ENCODE data around the gene VPREB3.

Gene VPREB3

DNA sequence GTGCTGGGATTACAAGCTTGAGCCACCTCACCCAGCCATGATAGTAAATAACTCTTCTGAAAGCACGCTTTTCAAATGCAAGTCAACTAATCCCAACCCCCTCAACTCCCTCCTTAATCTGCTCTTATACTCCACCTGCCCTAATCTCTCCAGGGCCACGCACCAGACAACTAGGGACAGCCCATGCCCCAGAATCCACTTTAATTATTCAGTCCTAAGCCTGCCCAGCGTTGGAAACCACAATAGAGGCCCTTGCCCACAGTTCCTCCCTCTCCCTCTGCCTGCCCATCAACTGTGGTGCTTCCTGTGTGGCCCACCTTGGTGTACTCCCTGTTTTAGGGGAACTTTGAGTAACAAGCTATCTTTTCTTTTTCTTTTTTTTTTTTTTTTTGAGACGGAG, 2.7 kb upstream of the VPREB3 start:
- DNase-seq (ENCODE audit: low read depth), result no peak
- no peak overlapping the region for H3K4me3 ChIP-seq (ENCODE audit: low read depth, low read length)
- TF ChIP-seq, protein P1, sequence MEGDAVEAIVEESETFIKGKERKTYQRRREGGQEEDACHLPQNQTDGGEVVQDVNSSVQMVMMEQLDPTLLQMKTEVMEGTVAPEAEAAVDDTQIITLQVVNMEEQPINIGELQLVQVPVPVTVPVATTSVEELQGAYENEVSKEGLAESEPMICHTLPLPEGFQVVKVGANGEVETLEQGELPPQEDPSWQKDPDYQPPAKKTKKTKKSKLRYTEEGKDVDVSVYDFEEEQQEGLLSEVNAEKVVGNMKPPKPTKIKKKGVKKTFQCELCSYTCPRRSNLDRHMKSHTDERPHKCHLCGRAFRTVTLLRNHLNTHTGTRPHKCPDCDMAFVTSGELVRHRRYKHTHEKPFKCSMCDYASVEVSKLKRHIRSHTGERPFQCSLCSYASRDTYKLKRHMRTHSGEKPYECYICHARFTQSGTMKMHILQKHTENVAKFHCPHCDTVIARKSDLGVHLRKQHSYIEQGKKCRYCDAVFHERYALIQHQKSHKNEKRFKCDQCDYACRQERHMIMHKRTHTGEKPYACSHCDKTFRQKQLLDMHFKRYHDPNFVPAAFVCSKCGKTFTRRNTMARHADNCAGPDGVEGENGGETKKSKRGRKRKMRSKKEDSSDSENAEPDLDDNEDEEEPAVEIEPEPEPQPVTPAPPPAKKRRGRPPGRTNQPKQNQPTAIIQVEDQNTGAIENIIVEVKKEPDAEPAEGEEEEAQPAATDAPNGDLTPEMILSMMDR (IDR thresholded peaks at IDR 0.05; ENCODE audit: insufficient read depth, low read depth, low read length, missing control alignments), result no peak

DNA sequence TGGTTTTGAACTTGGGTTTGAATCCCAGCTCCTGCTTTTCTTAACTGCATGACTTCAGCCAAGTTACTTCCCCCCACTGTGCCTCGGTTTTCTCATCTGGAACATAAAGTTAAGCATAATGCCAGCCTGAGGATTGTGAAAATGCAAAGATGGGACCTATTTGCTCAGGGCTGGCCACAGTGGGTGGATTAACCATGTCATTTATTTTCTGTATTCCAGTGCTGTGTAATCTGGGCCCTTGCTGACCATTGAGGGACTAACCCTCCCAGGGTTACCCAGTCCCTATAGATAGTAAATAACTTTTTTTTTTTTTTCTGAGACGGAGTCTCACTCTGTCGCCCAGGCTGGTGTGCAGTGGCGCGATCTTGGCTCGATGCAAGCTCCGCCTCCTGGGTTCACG, 1.5 kb upstream of the VPREB3 start:
- H3K4me3 ChIP-seq (ENCODE audit: low read depth, low read length), result no peak overlapping the region
- TF ChIP-seq, protein P1 (IDR thresholded peaks at IDR 0.05; ENCODE audit: insufficient read depth, low read depth, low read length, missing control alignments), result no peak
- no peak for DNase-seq (ENCODE audit: low read depth)

DNA sequence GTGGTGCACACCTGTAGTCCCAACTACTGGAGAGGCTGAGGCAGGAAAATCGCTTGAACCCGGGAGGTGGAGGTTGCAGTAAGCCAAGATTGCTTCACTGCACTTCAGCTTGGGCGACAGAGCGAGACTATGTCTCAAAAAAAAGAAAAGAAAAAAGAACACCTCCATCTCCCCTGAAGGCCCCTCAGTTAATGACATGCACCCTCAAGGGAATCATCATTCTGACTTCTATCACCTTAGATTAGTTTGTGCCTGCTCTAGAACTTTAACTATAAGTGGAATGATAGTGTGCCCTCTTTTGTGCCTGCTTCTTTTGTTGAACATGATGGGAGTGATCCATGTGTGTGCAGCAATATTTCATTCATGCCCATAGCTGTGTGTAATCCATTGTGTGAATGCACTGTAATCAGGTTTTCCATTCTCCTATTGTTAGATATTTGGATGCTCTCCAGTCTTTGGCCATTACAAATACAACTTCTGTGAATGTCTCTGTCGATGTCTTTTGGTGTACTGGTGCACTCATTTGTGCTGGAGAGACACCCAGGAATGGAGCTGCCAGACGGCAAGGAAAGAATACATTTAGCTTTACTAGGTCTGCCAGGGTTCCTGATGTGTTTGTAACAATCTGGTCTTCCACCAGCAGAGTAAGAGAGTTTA, 883 bp upstream of the VPREB3 start:
- TF ChIP-seq, protein P1 (IDR thresholded peaks at IDR 0.05; ENCODE audit: insufficient read depth, low read depth, low read length, missing control alignments), result no peak
- DNase-seq (ENCODE audit: low read depth), result no peak
- H3K4me3 ChIP-seq (ENCODE audit: low read depth, low read length), result no peak overlapping the region

DNA sequence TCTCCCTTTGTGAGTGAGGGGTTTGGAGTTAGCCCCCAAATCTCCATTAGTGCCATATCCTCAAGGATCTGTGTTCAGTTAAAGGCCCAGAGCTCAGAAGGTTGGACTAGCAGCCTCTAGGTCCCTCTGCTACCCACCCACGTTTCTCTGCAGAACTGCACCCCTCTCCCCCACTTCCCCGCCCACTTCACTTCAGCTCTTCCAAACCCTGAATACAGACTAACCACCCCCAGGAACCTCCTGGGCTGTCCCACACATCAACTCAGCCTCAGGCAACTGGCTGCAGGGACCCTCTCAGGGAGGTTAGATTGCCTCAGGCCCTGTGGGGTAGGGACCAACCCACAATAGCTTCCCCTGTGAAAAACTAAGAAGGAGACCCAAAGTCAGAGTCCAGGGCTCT, 840 bp downstream of the VPREB3 start:
- H3K4me3 ChIP-seq (ENCODE audit: low read depth, low read length), result peak overlapping the region; percentile 21
- TF ChIP-seq, protein P1 (IDR thresholded peaks at IDR 0.05; ENCODE audit: insufficient read depth, low read depth, low read length, missing control alignments), result no peak
- DNase-seq (ENCODE audit: low read depth), result no peak

DNA sequence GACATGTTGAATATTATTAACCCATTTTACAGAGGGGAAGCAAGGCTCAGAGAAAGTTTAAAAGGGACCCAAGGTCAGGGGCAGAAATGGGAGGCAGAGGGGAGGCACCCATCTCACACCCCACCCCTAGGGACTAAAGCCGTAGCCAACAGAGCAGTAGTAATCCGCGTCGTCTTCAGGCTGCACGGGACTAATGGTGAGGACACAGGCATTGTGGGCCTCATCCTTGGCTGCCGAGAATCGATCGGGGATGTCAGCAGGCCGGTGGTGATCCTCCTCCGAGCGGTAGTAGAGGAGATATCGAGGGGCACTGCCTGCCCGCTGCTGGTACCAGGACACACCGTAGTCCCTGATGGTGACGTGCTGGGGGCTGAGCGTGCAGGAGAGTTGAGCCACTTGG, 1.5 kb downstream of the VPREB3 start:
- no peak for DNase-seq (ENCODE audit: low read depth)
- TF ChIP-seq, protein P1 (IDR thresholded peaks at IDR 0.05; ENCODE audit: insufficient read depth, low read depth, low read length, missing control alignments), result no peak
- H3K4me3 ChIP-seq (ENCODE audit: low read depth, low read length), result no peak overlapping the region; the same call in 1 of the 2 replicates

DNA sequence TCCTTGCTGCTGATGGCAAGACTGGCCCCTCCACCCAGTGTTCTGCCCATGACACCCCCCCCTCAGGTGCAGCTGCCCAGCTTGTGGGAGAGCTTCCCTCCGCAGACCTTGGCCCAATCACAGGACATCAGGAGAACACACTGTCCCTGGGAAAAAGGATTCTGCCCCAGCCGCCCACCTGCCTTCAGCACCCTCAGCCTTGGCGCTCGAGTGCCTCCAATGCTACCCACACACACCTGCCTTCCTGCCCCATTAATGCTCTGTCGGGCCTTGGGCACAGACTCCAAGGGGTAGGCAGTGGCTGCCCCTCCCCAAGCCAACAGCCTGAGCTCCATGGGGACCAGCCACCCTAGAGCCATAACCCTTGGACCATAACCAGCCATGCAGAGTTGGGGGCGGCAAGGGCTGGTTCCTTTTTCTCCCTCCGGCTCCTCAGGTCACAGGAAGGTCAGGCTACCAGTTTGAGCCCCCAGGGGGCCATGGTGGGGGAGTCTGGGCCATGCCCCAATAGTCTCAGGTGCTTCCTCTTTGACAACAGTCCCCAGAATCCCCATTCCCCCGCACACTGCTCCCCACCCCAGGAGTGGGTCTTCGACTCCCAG, 2.0 kb downstream of the VPREB3 start:
- H3K4me3 ChIP-seq (ENCODE audit: low read depth, low read length), result peak overlapping the region; percentile 98
- peak; percentile 51 for DNase-seq (ENCODE audit: low read depth)
- TF ChIP-seq, protein P1 (IDR thresholded peaks at IDR 0.05; ENCODE audit: insufficient read depth, low read depth, low read length, missing control alignments), result no peak
